ENCODE data around the gene ITGB3.

Gene ITGB3

DNA sequence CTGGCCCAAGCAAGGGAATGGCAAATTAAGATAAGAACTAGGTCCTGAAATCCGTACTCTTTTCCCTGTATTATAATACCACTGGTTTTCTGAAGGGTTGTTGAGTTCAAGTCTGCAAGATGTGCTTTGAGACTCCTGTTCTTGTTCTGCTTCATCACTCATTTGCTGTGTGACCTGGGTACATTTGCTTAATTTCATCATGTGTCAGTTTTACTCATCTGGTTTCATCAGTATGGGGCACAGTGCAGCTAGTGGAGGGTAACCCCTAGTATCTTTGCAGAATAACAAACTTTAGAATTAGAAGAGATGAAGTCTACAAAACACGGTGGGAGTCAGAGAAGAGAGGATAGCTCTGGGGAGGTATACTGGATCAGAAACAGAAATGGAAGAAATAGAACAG, 48.2 kb downstream of the ITGB3 start:
- Histone ChIP-seq H3K9ac (ENCODE audit: low read length) (no peak overlapping the region), H2AFZ (ENCODE audit: low read depth, low read length, severe bottlenecking) (no peak overlapping the region), H3K36me3 (ENCODE audit: low read length) (no peaks in the 10 kb centered on the region), H3K9me2 (replicated peaks; ENCODE audit: insufficient read depth, low read length) (no peaks in the 10 kb centered on the region), H3K4me3 (ENCODE audit: insufficient read depth, low read length, poor library complexity, severe bottlenecking) (no peak overlapping the region), H3K27me3 (ENCODE audit: low read length) (no peaks in the 10 kb centered on the region; the same call in 1 of the 2 replicates), H3K27ac (ENCODE audit: low read depth, low read length) (no peak overlapping the region), H3K4me2 (ENCODE audit: low read depth, low read length, poor library complexity, severe bottlenecking) (no peak overlapping the region), H3K9me3 (ENCODE audit: insufficient read depth, low read length) (no peaks in the 10 kb centered on the region), H4K20me1 (ENCODE audit: low read depth, low read length) (no peaks in the 10 kb centered on the region), H3K79me2 (ENCODE audit: insufficient read depth, low read length) (no peaks in the 10 kb centered on the region), H3F3A (ENCODE audit: insufficient read depth) (no peaks in the 10 kb centered on the region)
- TF ChIP-seq EZH2phosphoT487 (conservative IDR thresholded peaks at IDR 0.05; ENCODE audit: low read length): no peak
- TF ChIP-seq, protein P1, sequence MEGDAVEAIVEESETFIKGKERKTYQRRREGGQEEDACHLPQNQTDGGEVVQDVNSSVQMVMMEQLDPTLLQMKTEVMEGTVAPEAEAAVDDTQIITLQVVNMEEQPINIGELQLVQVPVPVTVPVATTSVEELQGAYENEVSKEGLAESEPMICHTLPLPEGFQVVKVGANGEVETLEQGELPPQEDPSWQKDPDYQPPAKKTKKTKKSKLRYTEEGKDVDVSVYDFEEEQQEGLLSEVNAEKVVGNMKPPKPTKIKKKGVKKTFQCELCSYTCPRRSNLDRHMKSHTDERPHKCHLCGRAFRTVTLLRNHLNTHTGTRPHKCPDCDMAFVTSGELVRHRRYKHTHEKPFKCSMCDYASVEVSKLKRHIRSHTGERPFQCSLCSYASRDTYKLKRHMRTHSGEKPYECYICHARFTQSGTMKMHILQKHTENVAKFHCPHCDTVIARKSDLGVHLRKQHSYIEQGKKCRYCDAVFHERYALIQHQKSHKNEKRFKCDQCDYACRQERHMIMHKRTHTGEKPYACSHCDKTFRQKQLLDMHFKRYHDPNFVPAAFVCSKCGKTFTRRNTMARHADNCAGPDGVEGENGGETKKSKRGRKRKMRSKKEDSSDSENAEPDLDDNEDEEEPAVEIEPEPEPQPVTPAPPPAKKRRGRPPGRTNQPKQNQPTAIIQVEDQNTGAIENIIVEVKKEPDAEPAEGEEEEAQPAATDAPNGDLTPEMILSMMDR (IDR thresholded peaks at IDR 0.05; ENCODE audit: insufficient read depth, low read length, poor library complexity, severe bottlenecking): no peak

DNA sequence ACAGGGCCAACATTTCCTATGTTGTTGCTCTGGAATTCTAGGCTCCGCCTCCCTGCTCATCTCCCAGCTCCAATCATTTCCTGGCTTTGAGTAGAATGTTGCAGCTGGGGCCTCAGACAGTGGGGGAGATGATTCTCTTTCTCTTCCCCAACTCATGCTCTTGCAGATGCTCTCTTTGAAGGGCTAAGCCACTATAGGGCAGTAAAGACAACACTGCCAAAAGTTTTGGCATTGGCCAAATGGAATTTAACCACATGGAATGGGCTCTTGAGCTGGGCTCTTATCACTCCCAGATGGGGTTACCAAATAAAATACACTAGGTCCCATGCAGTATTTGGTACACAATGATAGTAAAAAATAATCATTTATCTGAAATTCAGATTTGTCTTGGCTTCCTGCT, 50.6 kb downstream of the ITGB3 start:
- no peak overlapping the region for H3K27ac ChIP-seq (ENCODE audit: low read depth, low read length)
- H3K9me3 ChIP-seq (ENCODE audit: insufficient read depth, low read length): no peaks in the 10 kb centered on the region
- no peaks in the 10 kb centered on the region for H3K36me3 ChIP-seq (ENCODE audit: low read length)
- H3K4me3 ChIP-seq (ENCODE audit: insufficient read depth, low read length, poor library complexity, severe bottlenecking): no peak overlapping the region
- no peaks in the 10 kb centered on the region for H3K79me2 ChIP-seq (ENCODE audit: insufficient read depth, low read length)
- H3K27me3 ChIP-seq (ENCODE audit: low read length): no peaks in the 10 kb centered on the region; the same call in 1 of the 2 replicates
- no peak overlapping the region for H3K9ac ChIP-seq (ENCODE audit: low read length)
- TF ChIP-seq, protein P1 (IDR thresholded peaks at IDR 0.05; ENCODE audit: insufficient read depth, low read length, poor library complexity, severe bottlenecking): no peak
- no peak for TF ChIP-seq EZH2phosphoT487 (conservative IDR thresholded peaks at IDR 0.05; ENCODE audit: low read length)
- no peaks in the 10 kb centered on the region for H4K20me1 ChIP-seq (ENCODE audit: low read depth, low read length)
- no peaks in the 10 kb centered on the region for H3K9me2 ChIP-seq (replicated peaks; ENCODE audit: insufficient read depth, low read length)
- H3K4me2 ChIP-seq (ENCODE audit: low read depth, low read length, poor library complexity, severe bottlenecking): no peak overlapping the region
- H3F3A ChIP-seq (ENCODE audit: insufficient read depth): no peaks in the 10 kb centered on the region
- H2AFZ ChIP-seq (ENCODE audit: low read depth, low read length, severe bottlenecking): no peak overlapping the region

DNA sequence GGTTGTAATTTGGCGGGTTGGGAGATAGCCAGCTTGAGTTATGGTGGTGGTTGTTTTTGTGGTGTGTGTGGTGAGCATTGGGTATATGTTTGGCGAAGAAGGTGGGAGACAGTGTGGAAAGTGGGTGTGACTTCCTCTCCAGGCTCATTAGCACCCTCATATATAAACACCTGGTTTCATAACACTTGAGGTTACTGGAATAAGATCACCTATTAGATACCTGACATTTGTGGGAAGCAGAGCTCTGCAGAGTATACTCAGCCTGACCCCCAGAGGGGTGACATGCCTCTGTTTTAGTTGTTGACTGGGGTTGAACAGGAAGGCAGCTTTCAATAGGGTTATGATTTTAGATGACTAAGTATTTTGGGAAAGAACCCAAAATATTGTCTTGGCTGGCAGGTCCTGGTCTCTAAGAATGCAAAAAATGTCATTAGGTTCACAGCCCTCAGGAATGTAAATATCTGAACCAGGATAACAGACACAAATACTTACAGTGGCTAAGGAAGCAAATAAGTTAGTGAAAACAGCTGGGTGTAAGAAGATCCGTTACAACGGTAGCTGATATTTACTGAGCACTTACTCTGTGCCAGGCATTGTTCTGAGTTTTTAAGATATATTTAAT, 51.8 kb downstream of the ITGB3 start:
- H3K4me2 ChIP-seq (ENCODE audit: low read depth, low read length, poor library complexity, severe bottlenecking): no peak overlapping the region
- no peaks in the 10 kb centered on the region for H3K9me3 ChIP-seq (ENCODE audit: insufficient read depth, low read length)
- no peak for TF ChIP-seq EZH2phosphoT487 (conservative IDR thresholded peaks at IDR 0.05; ENCODE audit: low read length)
- no peaks in the 10 kb centered on the region for H4K20me1 ChIP-seq (ENCODE audit: low read depth, low read length)
- no peak overlapping the region for H3K9ac ChIP-seq (ENCODE audit: low read length)
- H3K36me3 ChIP-seq (ENCODE audit: low read length): no peaks in the 10 kb centered on the region
- H3F3A ChIP-seq (ENCODE audit: insufficient read depth): no peaks in the 10 kb centered on the region
- no peak overlapping the region for H3K4me3 ChIP-seq (ENCODE audit: insufficient read depth, low read length, poor library complexity, severe bottlenecking)
- H3K27ac ChIP-seq (ENCODE audit: low read depth, low read length): no peak overlapping the region
- no peak overlapping the region for H2AFZ ChIP-seq (ENCODE audit: low read depth, low read length, severe bottlenecking)
- H3K9me2 ChIP-seq (replicated peaks; ENCODE audit: insufficient read depth, low read length): no peaks in the 10 kb centered on the region
- no peaks in the 10 kb centered on the region; the same call in 1 of the 2 replicates for H3K27me3 ChIP-seq (ENCODE audit: low read length)
- H3K79me2 ChIP-seq (ENCODE audit: insufficient read depth, low read length): no peaks in the 10 kb centered on the region

DNA sequence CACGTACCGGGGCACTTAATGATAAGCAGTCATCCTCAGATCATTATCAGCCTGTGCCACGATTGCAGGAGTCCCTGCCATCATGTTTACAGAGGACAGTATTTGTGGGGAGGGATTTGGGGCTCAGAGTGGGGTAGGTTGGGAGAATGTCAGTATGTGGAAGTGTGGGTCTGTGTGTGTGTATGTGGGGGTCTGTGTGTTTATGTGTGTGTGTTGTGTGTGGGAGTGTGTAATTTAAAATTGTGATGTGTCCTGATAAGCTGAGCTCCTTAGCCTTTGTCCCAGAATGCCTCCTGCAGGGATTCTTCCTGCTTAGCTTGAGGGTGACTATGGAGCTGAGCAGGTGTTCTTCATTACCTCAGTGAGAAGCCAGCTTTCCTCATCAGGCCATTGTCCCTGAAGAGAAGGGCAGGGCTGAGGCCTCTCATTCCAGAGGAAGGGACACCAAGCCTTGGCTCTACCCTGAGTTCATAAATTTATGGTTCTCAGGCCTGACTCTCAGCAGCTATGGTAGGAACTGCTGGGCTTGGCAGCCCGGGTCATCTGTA, 56.6 kb downstream of the ITGB3 start:
- no peaks in the 10 kb centered on the region for H3K36me3 ChIP-seq (ENCODE audit: low read length)
- no peak overlapping the region for H3K27ac ChIP-seq (ENCODE audit: low read depth, low read length)
- no peaks in the 10 kb centered on the region for H3K9me3 ChIP-seq (ENCODE audit: insufficient read depth, low read length)
- H3K9me2 ChIP-seq (replicated peaks; ENCODE audit: insufficient read depth, low read length): no peaks in the 10 kb centered on the region
- no peaks in the 10 kb centered on the region for H3K79me2 ChIP-seq (ENCODE audit: insufficient read depth, low read length)
- H4K20me1 ChIP-seq (ENCODE audit: low read depth, low read length): no peaks in the 10 kb centered on the region
- TF ChIP-seq, protein P1 (IDR thresholded peaks at IDR 0.05; ENCODE audit: insufficient read depth, low read length, poor library complexity, severe bottlenecking): no peak
- TF ChIP-seq EZH2phosphoT487 (conservative IDR thresholded peaks at IDR 0.05; ENCODE audit: low read length): no peak
- no peak overlapping the region for H3K4me3 ChIP-seq (ENCODE audit: insufficient read depth, low read length, poor library complexity, severe bottlenecking)
- no peak overlapping the region for H2AFZ ChIP-seq (ENCODE audit: low read depth, low read length, severe bottlenecking)
- no peak overlapping the region for H3K9ac ChIP-seq (ENCODE audit: low read length)
- H3F3A ChIP-seq (ENCODE audit: insufficient read depth): no peaks in the 10 kb centered on the region
- no peak overlapping the region for H3K4me2 ChIP-seq (ENCODE audit: low read depth, low read length, poor library complexity, severe bottlenecking)
- H3K27me3 ChIP-seq (ENCODE audit: low read length): no peaks in the 10 kb centered on the region; the same call in 1 of the 2 replicates

Data from SU-DHL-6 (cell line).